HG02870 (cell line): ENCODE data around the gene NBPF3.

Experiments used
- ATAC-seq: cut with Tn5 transposase; IDR thresholded peaks from one replicate; pipeline ENCODE4 v1.9.1; 2021; ENCODE audit warnings: mild to moderate bottlenecking, moderate library complexity; ENCODE audit not compliant: unreplicated experiment

Gene NBPF3

GRCh38 chr1:21492356-21492625, 52.4 kb downstream of the NBPF3 start:
- ATAC-seq = no peak

- no peak for ATAC-seq
These were observed 54.3 kb downstream of the NBPF3 start for GRCh38 chr1:21494196-21494595.

GRCh38 chr1:21495225-21495820, 55.4 kb downstream of the NBPF3 start:
- no peak for ATAC-seq

- ATAC-seq = no peak
These were observed 56.1 kb downstream of the NBPF3 start for GRCh38 chr1:21496063-21496462.

GRCh38 chr1:21496886-21497285, 56.9 kb downstream of the NBPF3 start:
- no peak for ATAC-seq

- no peak for ATAC-seq
These were observed 57.6 kb downstream of the NBPF3 start for GRCh38 chr1:21497466-21498061.

GRCh38 chr1:21499283-21499950, 59.5 kb downstream of the NBPF3 start:
- no peak for ATAC-seq

GRCh38 chr1:21503706-21504377, 63.9 kb downstream of the NBPF3 start:
- no peak for ATAC-seq

- ATAC-seq = no peak
These were observed 66.9 kb downstream of the NBPF3 start for GRCh38 chr1:21506804-21507203.

- no peak for ATAC-seq
These were observed 67.8 kb downstream of the NBPF3 start for GRCh38 chr1:21507511-21508270.

GRCh38 chr1:21508580-21509350, 68.8 kb downstream of the NBPF3 start:
- no peak for ATAC-seq

GRCh38 chr1:21509351-21510112, 69.6 kb downstream of the NBPF3 start, which contains the start of gene ALPL:
Gene ALPL (plus strand): TSS chr1:21509423. CDS start chr1:21554082, 44,659 bp downstream.
- no peak for ATAC-seq

- ATAC-seq = no peak
These were observed 70.2 kb downstream of the NBPF3 start for GRCh38 chr1:21510113-21510493.

- ATAC-seq = no peak
These were observed 71.1 kb downstream of the NBPF3 start for GRCh38 chr1:21510885-21511578.

GRCh38 chr1:21511579-21512522, 71.9 kb downstream of the NBPF3 start:
- no peak for ATAC-seq

- peak; percentile 58 for ATAC-seq
These were observed 74.3 kb downstream of the NBPF3 start for GRCh38 chr1:21514245-21514644.

- no peak for ATAC-seq
These were observed 77.2 kb downstream of the NBPF3 start for GRCh38 chr1:21517161-21517589.
